Osteoblast (primary cell): ENCODE data around the gene TMEM39B. TPM values are rescaled to one million over a fixed set of nuclear protein-coding genes. Genes with fewer than 3 reads are reported as not detected.
"Not testable (repeated sequence)": the region's sequence is repeated elsewhere in the genome, so short reads cannot be mapped to it uniquely, and the experiment has no call there.

ENCODE experiments used
- DNase-seq: peaks from one replicate; pipeline ENCODE4 v3.0.0; 2011; ENCODE audit warnings: low spot score, mixed read lengths; ENCODE audit not compliant: insufficient read length; ENCODE audit errors: missing footprints
- H2AFZ ChIP-seq: 2 replicates; pipeline ENCODE4 v1.6.0; 2011; ENCODE audit warnings: mild to moderate bottlenecking, low read length
- H3K27ac ChIP-seq: 2 replicates; pipeline ENCODE4 v1.5.1; 2011; ENCODE audit warnings: mild to moderate bottlenecking, low read depth, low read length, moderate library complexity
- H3K27me3 ChIP-seq: 2 replicates; pipeline ENCODE4 v1.6.0; 2012; ENCODE audit warnings: mild to moderate bottlenecking, control low read depth, inconsistent platforms, low read length, moderate library complexity; ENCODE audit not compliant: insufficient read depth
- H3K36me3 ChIP-seq: 2 replicates; pipeline ENCODE4 v1.5.1; 2011; ENCODE audit warnings: mild to moderate bottlenecking, low read length, control low read depth, moderate library complexity; ENCODE audit not compliant: insufficient read depth
- H3K4me1 ChIP-seq: 2 replicates; pipeline ENCODE4 v1.5.1; 2011; ENCODE audit warnings: mild to moderate bottlenecking, low read length, control low read depth, moderate library complexity; ENCODE audit not compliant: insufficient read depth
- H3K4me2 ChIP-seq: 2 replicates; pipeline ENCODE4 v1.6.0; 2011; ENCODE audit warnings: mild to moderate bottlenecking, low read length; ENCODE audit not compliant: insufficient read depth
- H3K4me3 ChIP-seq: fragments of 200-600 bp; sonication (generic); 3 replicates; pipeline ENCODE4 v1.5.1; 2012; ENCODE audit warnings: mild to moderate bottlenecking, low read length, inconsistent platforms; ENCODE audit not compliant: insufficient read depth
- H3K79me2 ChIP-seq: 2 replicates; pipeline ENCODE4 v1.6.0; 2012; ENCODE audit warnings: mild to moderate bottlenecking, low read length, control low read depth, inconsistent platforms; ENCODE audit not compliant: insufficient read depth
- H3K9me3 ChIP-seq: 2 replicates; pipeline ENCODE4 v1.5.1; 2011; ENCODE audit warnings: low read depth, low read length, control low read depth
- H4K20me1 ChIP-seq: 2 replicates; pipeline ENCODE4 v1.6.0; 2012; ENCODE audit warnings: mild to moderate bottlenecking, low read length, control low read depth; ENCODE audit not compliant: insufficient read depth
- CTCF ChIP-seq: IDR thresholded peaks from 2 replicates; pipeline ENCODE4 v1.5.1; 2011; ENCODE audit warnings: mild to moderate bottlenecking, low read depth, low read length, moderate library complexity; ENCODE audit errors: extremely low read depth
- total RNA-seq: library from RNA; depleted of rRNA; stranded (reverse); fragments of >200 nt; gene quantifications from 2 replicates; pipeline ENCODE4 v1.2.3, GENCODE V29; 2012

Gene TMEM39B
- total RNA-seq, 1 donor = 4.7 TPM

DNA sequence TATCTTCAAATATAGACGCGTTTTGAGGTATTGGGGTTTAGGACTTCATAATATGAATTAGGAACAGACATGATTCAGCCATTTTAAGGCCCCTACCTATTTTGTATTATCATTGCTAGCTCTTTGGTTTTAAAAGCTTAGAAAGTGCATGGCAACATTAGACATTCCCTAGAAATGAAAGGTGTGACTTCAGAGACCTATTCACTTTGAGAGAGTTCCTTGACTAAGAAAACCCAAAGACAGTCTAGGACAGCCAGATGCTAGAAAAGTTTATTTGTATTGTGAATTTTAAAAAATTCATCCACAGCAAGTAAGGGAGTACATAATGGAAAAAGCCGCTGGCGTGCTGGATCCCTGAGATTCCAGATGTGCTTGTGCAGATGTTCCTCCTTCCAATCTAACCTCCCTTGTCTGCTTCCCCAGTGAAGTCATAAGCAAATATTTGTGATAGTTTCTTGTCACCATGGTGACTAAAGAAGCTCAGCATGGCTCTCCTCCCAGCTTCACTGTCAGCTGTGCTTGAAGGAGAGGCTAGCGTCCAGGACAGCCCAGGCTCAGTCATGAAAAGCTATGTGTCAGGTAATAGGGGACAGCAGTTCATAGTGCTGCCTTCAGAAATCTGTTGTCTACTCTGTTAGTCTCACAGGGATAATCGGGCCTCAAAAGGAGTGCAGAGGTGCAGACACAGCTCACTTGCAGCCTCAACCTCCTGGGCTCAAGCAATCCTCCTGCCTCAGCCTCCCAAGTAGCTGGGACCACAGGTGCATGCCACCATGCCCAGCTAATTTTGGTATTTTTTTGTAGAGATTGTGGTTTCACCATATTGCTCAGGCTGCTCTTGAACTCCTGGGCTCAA lies 69.9 kb downstream of the TMEM39B start:
- H2AFZ ChIP-seq = no peak overlapping the region
- no peak for TF ChIP-seq CTCF
- H3K9me3 ChIP-seq = no peaks in the 10 kb centered on the region
- no peaks in the 10 kb centered on the region for H3K27me3 ChIP-seq
- peaks cover 37% of the 10 kb centered on the region for H4K20me1 ChIP-seq
- peaks cover 19% of the 10 kb centered on the region for H3K4me1 ChIP-seq
- H3K4me2 ChIP-seq = no peak overlapping the region
- peak; percentile 95 for DNase-seq
- no peaks in the 10 kb centered on the region for H3K36me3 ChIP-seq
- H3K27ac ChIP-seq = peak overlapping the region; percentile 69
- peaks cover 94% of the 10 kb centered on the region for H3K79me2 ChIP-seq
- H3K4me3 ChIP-seq = no peak overlapping the region

DNA sequence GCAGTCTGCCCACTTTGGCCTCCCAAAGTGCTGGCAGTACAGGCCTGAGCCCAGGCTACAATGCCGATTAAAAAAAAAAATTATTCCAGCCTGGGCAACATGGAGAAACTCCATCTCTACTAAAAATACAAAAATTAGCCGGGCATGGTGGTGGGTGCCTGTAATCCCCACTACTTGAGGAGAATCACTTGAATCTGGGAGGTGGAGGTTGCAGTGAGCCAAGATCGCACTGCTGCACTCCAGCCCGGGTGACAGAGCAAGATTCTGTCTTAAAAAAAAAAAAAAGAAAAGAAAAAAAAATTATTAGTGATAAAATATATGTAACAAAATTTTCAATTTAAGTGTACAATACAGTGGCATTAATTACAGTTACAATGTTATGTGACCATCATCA lies 70.6 kb downstream of the TMEM39B start:
- Histone ChIP-seq H4K20me1 (peaks cover 41% of the 10 kb centered on the region), H3K79me2 (peaks cover 95% of the 10 kb centered on the region), H3K27ac (peak overlapping the region; percentile 69), H3K4me1 (peaks cover 19% of the 10 kb centered on the region)
- H3K27me3 ChIP-seq, H3K4me2 ChIP-seq, H3K4me3 ChIP-seq, H3K36me3 ChIP-seq, H3K9me3 ChIP-seq, H2AFZ ChIP-seq, DNase-seq: not testable (repeated sequence)

- no peak overlapping the region for H3K27ac ChIP-seq
- no peak overlapping the region for H3K4me2 ChIP-seq
- no peak overlapping the region for H3K4me3 ChIP-seq
- no peaks in the 10 kb centered on the region for H3K27me3 ChIP-seq
- TF ChIP-seq CTCF = no peak
- H3K4me1 ChIP-seq = peaks cover 14% of the 10 kb centered on the region
- no peaks in the 10 kb centered on the region for H3K36me3 ChIP-seq
- no peaks in the 10 kb centered on the region for H3K9me3 ChIP-seq
- H3K79me2 ChIP-seq = peaks cover 96% of the 10 kb centered on the region
- no peak overlapping the region for H2AFZ ChIP-seq
- H4K20me1 ChIP-seq = peaks cover 41% of the 10 kb centered on the region
- DNase-seq = no peak
Observed at GRCh38 chr1:32144033-32144432, 71.3 kb downstream of the TMEM39B start.

DNA sequence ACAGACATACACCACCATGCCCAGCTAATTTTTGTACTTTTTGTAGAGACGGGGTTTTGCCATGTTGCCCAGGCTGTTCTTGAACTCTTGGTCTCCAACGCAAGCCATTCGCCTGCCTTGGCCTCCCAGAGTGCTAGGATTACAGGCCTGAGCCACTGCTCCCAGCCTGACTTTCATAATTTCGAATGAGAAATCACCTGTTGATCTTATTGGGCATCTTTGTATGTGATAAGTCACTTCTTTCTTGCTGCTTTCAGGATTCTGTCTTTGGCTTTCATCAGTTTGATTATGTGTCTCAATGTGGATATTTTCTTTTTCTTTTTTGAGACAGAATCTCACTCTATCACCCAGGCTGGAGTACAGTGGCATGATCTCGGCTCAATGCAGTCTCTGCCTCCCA lies 75.1 kb downstream of the TMEM39B start:
- H3K9me3 ChIP-seq, DNase-seq, H3K27ac ChIP-seq, H3K27me3 ChIP-seq, H3K36me3 ChIP-seq, H3K4me3 ChIP-seq, H3K4me2 ChIP-seq, H2AFZ ChIP-seq: not testable (repeated sequence)
- H3K4me1 ChIP-seq = peaks cover 16% of the 10 kb centered on the region
- peaks cover 91% of the 10 kb centered on the region for H3K79me2 ChIP-seq
- H4K20me1 ChIP-seq = peaks cover 53% of the 10 kb centered on the region

- no peak for TF ChIP-seq CTCF
- Histone ChIP-seq H3K36me3 (peaks cover 2% of the 10 kb centered on the region), H3K4me2 (peak overlapping the region; percentile 14), H3K4me3 (no peak overlapping the region), H3K79me2 (peaks cover 84% of the 10 kb centered on the region), H3K4me1 (peaks cover 14% of the 10 kb centered on the region), H3K27ac (peak overlapping the region; percentile 78), H3K27me3 (no peaks in the 10 kb centered on the region), H2AFZ (no peak overlapping the region), H4K20me1 (peaks cover 43% of the 10 kb centered on the region), H3K9me3 (no peaks in the 10 kb centered on the region)
- DNase-seq = no peak
Observed at GRCh38 chr1:32150847-32151246, 78.1 kb downstream of the TMEM39B start.
